GM12878 (cell line): ENCODE results near the gene ADGRA3. TPM values are rescaled to one million over a fixed set of nuclear protein-coding genes. Genes with fewer than 3 reads are reported as not detected.

Source experiments
- ATAC-seq: fragments of 200-7000 bp; cut with Tn5 transposase; 3 replicates; pipeline ENCODE4 v1.9.1; 2020; ENCODE audit warnings: mild to moderate bottlenecking, moderate library complexity
- BruUV-seq: library from RNA; stranded (reverse); fragments of 400-500 nt; replicated peaks from 2 replicates; lab custom pipeline; 2021; lab: Mats Ljungman, UMichigan
- CTCF ChIA-PET: fragments of 300-600 bp; sonication (Branson Sonifier 250); formaldehyde crosslinking; extraction: SDS; loops from one replicate; lab custom pipeline; 2021; ENCODE audit warnings: inconsistent platforms; lab: Yijun Ruan, JAX
- POLR2A ChIA-PET: fragments of 350-600 bp; formaldehyde crosslinking; extraction: SDS; loops from one replicate; lab custom pipeline; 2021; ENCODE audit warnings: inconsistent platforms; lab: Charles Lee
- RAD21 ChIA-PET: fragments of 300-600 bp; sonication (Branson Sonifier 250); formaldehyde crosslinking; loops from one replicate; lab custom pipeline; 2023; ENCODE audit warnings: antibody characterized with exemption; ENCODE audit not compliant: unreplicated experiment; lab: Charles Lee
- SMC1A ChIA-PET: fragments of 300-600 bp; sonication (Branson Sonifier 250); formaldehyde crosslinking; loops from one replicate; lab custom pipeline; 2023; ENCODE audit not compliant: unreplicated experiment, uncharacterized antibody; lab: Charles Lee
- DNase-seq: peaks from one replicate; pipeline ENCODE4 v3.0.0-alpha.2; 2011; ENCODE audit warnings: low read depth, low spot score
- FAIRE-seq: peaks from 3 replicates; lab custom pipeline; 2011; peaks lifted over from hg19 to GRCh38; lab: Jason Lieb, UNC
- H2AFZ ChIP-seq: 2 replicates; pipeline ENCODE4 v1.6.0; 2011; ENCODE audit warnings: low read depth, low read length, control low read depth; ENCODE audit not compliant: control insufficient read depth
- H3K27ac ChIP-seq: 2 replicates; pipeline ENCODE4 v1.5.1; 2011; ENCODE audit warnings: control low read depth; ENCODE audit not compliant: control insufficient read depth, insufficient read depth
- H3K27me3 ChIP-seq, 2 experiments: replicated peaks in 1 of 2; 2 replicates each; pipeline versions ENCODE4 v1.6.0 to v1.6.1; 2011; ENCODE audit warnings: low read length in 1 of 2; ENCODE audit not compliant: control insufficient read depth in 2 of 2, insufficient read depth in 2 of 2
- H3K36me3 ChIP-seq, 2 experiments: 2 replicates each; pipeline ENCODE4 v1.5.1; 2011; ENCODE audit warnings: low read length in 1 of 2; ENCODE audit not compliant: control insufficient read depth in 2 of 2, insufficient read depth in 2 of 2
- H3K4me1 ChIP-seq: 2 replicates; pipeline ENCODE4 v1.6.1; 2011; ENCODE audit warnings: mild to moderate bottlenecking, low read length, moderate library complexity, mixed read lengths; ENCODE audit not compliant: control insufficient read depth, insufficient read depth
- H3K4me2 ChIP-seq: 2 replicates; pipeline ENCODE4 v1.6.0; 2011; ENCODE audit warnings: control low read depth; ENCODE audit not compliant: control insufficient read depth, insufficient read depth
- H3K4me3 ChIP-seq: fragments of 200-600 bp; sonication (generic); 2 replicates; pipeline ENCODE4 v1.5.1; 2016
- H3K79me2 ChIP-seq: 2 replicates; pipeline ENCODE4 v1.6.0; 2011; ENCODE audit warnings: low read length; ENCODE audit not compliant: control insufficient read depth, insufficient read depth
- H3K9ac ChIP-seq: 2 replicates; pipeline ENCODE4 v1.8.0; 2011; ENCODE audit warnings: low read length, control low read depth, mixed read lengths; ENCODE audit not compliant: control insufficient read depth, insufficient read depth
- H3K9me3 ChIP-seq: replicated peaks from 3 replicates; pipeline ENCODE4 v1.5.1; 2011; ENCODE audit warnings: mild to moderate bottlenecking, low read length; ENCODE audit not compliant: control insufficient read depth, insufficient read depth
- H4K20me1 ChIP-seq: 2 replicates; pipeline ENCODE4 v1.6.0; 2011; ENCODE audit not compliant: control insufficient read depth, insufficient read depth
- CUX1 ChIP-seq: IDR thresholded peaks from 2 replicates; pipeline ENCODE4 v1.6.1; 2012; ENCODE audit warnings: improper control_type of control experiment, low read depth, low read length; ENCODE audit not compliant: insufficient replicate concordance
- NKRF ChIP-seq: fragments of 450-650 bp; conservative IDR thresholded peaks from 2 replicates; pipeline ENCODE4 v1.6.1; 2017; ENCODE audit warnings: mild to moderate bottlenecking, moderate library complexity
- WGBS: methylation state at CpG from one replicate; pipeline ENCODE4 v1.1.6; 2016; ENCODE audit warnings: low lambda C conversion rate; ENCODE audit not compliant: insufficient replicate concordance, insufficient coverage; ENCODE audit errors: missing lambda C conversion rate; 5-methylcytosine and 5-hydroxymethylcytosine counted together
- in situ Hi-C: fragments of 300-500 bp; cut with MboI; formaldehyde crosslinking; loops from 9 replicates; pipeline ENCODE4 v1.14.3; 2018; ENCODE audit warnings: mixed read lengths
- intact Hi-C: fragments of 100-400 bp; cut with micrococcal nuclease; formaldehyde crosslinking; loops from one replicate; pipeline ENCODE4 v1.14.2; 2022; ENCODE audit not compliant: unreplicated experiment
- polyA plus RNA-seq, 11 experiments: library from polyadenylated mRNA; depleted of rRNA in 4 of 11; unstranded in 6 of 11; stranded (reverse) in 5 of 11; fragments of >200 nt; fragmentation: Nextera tagmentation in 4 of 11; fragmentation: Illumina TruSeq in 1 of 11; extraction: Ambion mirVana in 4 of 11; extraction: Trizol in 1 of 11; gene quantifications; 1 replicate in 1 of 11; 2 replicates in 10 of 11; pipeline versions ENCODE4 v1.2.1 to v1.2.3, GENCODE V29; 2011 to 2016; ENCODE audit warnings: inconsistent platforms in 2 of 11, missing spikeins in 2 of 11, low read depth in 1 of 11
- total RNA-seq, 4 experiments: library from RNA; depleted of rRNA in 3 of 4; stranded (reverse); fragments of >200 nt in 3 of 4; fragmentation: Illumina TruSeq in 1 of 4; extraction: Trizol in 1 of 4; gene quantifications; 2 replicates each; pipeline versions ENCODE4 v1.2.1 to v1.2.3, GENCODE V29; 2013 to 2021

The ADGRA3 gene
- total and polyA plus RNA-seq, 10 of the 15 experiments (the other 5 are each of a cell fraction or from before 2014, with no cell fraction given), result 0.24 to 66.2 (median 2.5) TPM

- no peak for TF ChIP-seq CUX1
Measured at GRCh38 chr4:22444813-22445212, 71.1 kb downstream of the ADGRA3 start (continued).

GRCh38 chr4:22442956-22443355, 72.9 kb downstream of the ADGRA3 start:
- CTCF ChIA-PET, result interaction anchor here (1.0 to 2.8 kb wide), 4 partner anchors 8 to 164 kb away, joined by 4 to 16 read pairs (median 13); no protein-coding TSS in a partner anchor
- intact Hi-C loops, result no loop called here

More at GRCh38 chr4:22442956-22443355, 72.9 kb downstream of the ADGRA3 start:
- 0 out of 4 replicates have a peak, but pooled peaks cover 0 to 2% of the 10 kb centered on the region in 2 experiments for H3K36me3 ChIP-seq
- no peak for TF ChIP-seq NKRF
- in situ Hi-C loops, result no loop called here
- H3K27ac ChIP-seq, result no peak overlapping the region
- no peak overlapping the region for H3K4me3 ChIP-seq
- 18% methylated on average over 2 of the region's 2 CpGs for WGBS
- ChIA-PET POLR2A (interaction anchor here (0.9 to 1.4 kb wide), 2 partner anchors 48 to 64 kb away, joined by 3 read pairs; no protein-coding TSS in a partner anchor), SMC1A (interaction anchor here (0.8 to 4.7 kb wide), 17 partner anchors 10 to 164 kb away, joined by 3 to 32 read pairs (median 7); no protein-coding TSS in a partner anchor), RAD21 (interaction anchor here (0.9 to 4.0 kb wide), 8 partner anchors 10 to 159 kb away, joined by 4 to 23 read pairs (median 6); no protein-coding TSS in a partner anchor)
- H3K4me1 ChIP-seq, result no peaks in the 10 kb centered on the region
- no peak overlapping the region for H2AFZ ChIP-seq
- H3K4me2 ChIP-seq, result no peak overlapping the region
- H3K79me2 ChIP-seq, result no peaks in the 10 kb centered on the region
- no TSS peak for BruUV-seq
- H3K9me3 ChIP-seq, result no peaks in the 10 kb centered on the region
- DNase-seq, result no peak
- FAIRE-seq, result no peak
- ATAC-seq, result no peak
- H4K20me1 ChIP-seq, result no peaks in the 10 kb centered on the region
- H3K9ac ChIP-seq, result no peak overlapping the region
- no peaks in the 10 kb centered on the region for H3K27me3 ChIP-seq
